Heart right ventricle (tissue), 16 donors: ENCODE results near the gene ADGRD1. TPM values are rescaled to one million over a fixed set of nuclear protein-coding genes. Genes with fewer than 3 reads are reported as not detected.

ENCODE experiments used
- ATAC-seq, 8 donors: fragments of 200-7000 bp; cut with Tn5 transposase; one replicate each; pipeline ENCODE4 v1.9.1; 2020; ENCODE audit warnings: mild to moderate bottlenecking in 8 of 8, moderate library complexity in 8 of 8, moderate number of reproducible peaks in 1 of 8
- DNase-seq, 2 donors: peaks; one replicate each; pipeline ENCODE4 v3.0.0-alpha.2; 2020
- H3K27ac ChIP-seq, 10 donors: fragments of 200-600 bp; sonication (generic) in 2 of 10; one replicate each; pipeline versions ENCODE4 v1.5.0 to v1.8.0; 2020 to 2022; ENCODE audit warnings: mild to moderate bottlenecking in 3 of 10
- H3K27me3 ChIP-seq, 7 donors: fragments of 200-600 bp; one replicate each; pipeline ENCODE4 v1.8.0; 2021 to 2022; ENCODE audit warnings: mild to moderate bottlenecking in 2 of 7
- H3K36me3 ChIP-seq, 9 donors: fragments of 200-600 bp; sonication (generic) in 1 of 9; one replicate each; pipeline versions ENCODE4 v1.5.0 to v1.8.0; 2020 to 2022; ENCODE audit warnings: mild to moderate bottlenecking in 2 of 9
- H3K4me1 ChIP-seq, 9 donors: fragments of 200-600 bp; sonication (generic) in 1 of 9; one replicate each; pipeline versions ENCODE4 v1.5.0 to v1.8.0; 2020 to 2022; ENCODE audit warnings: mild to moderate bottlenecking in 4 of 9
- H3K4me3 ChIP-seq, 10 donors: fragments of 200-600 bp; sonication (generic) in 2 of 10; one replicate each; pipeline versions ENCODE4 v1.5.0 to v1.8.0; 2020 to 2022; ENCODE audit warnings: mild to moderate bottlenecking in 7 of 10, moderate library complexity in 2 of 10
- H3K9me3 ChIP-seq, 11 donors: fragments of 200-600 bp in 10 of 11; sonication (generic) in 2 of 11; one replicate each; pipeline versions ENCODE4 v1.5.0 to v1.8.0; 2013 to 2022; ENCODE audit warnings: mild to moderate bottlenecking in 2 of 11, control low read depth in 1 of 11, moderate library complexity in 1 of 11
- CTCF ChIP-seq, 9 donors: fragments of 200-600 bp; sonication (generic) in 2 of 9; IDR thresholded peaks; one replicate each; pipeline versions ENCODE4 v1.5.0 to v1.8.0; 2021 to 2022; ENCODE audit warnings: antibody characterized with exemption in 9 of 9, mild to moderate bottlenecking in 5 of 9, moderate library complexity in 1 of 9
- WGBS, 2 donors: extraction: QIAGEN DNeasy Blood & Tissue Kit; methylation state at CpG; one replicate each; pipeline ENCODE4 v1.1.7; 2013; ENCODE audit warnings: inconsistent platforms in 1 of 2; 5-methylcytosine and 5-hydroxymethylcytosine counted together
- intact Hi-C, 10 donors: fragments of 100-400 bp; cut with DNase I; formaldehyde crosslinking; loops; one replicate each; pipeline versions ENCODE4 v1.11.1 to v1.14.2; 2022
- polyA plus RNA-seq, 2 donors: library from polyadenylated mRNA; stranded (reverse); fragments of 200-250 nt; gene quantifications; one replicate each; pipeline ENCODE4 v1.2.3, GENCODE V29; 2013
- total RNA-seq, 10 donors: library from RNA; stranded (reverse); fragmentation: NEBNext Ultra II Directional in 3 of 10; extraction: Animal tissue kit (Norgen Biotek cat#: 25700) in 3 of 10; gene quantifications; one replicate each; pipeline versions ENCODE4 v1.2.1 to v1.2.4, GENCODE V29; 2021 to 2023
- donor health status: Arrhythmogenic right ventricular cardiomyopathy.
- donor health status: ischemic (EF 13 %, LVEDD 7.1; RV severe dilation, severe dysfunction).
- donor health status: healthy with polysubstance abuse.
- donor health status: DM: no; HTN: yes; CAD: no.
- donor health status: DM: no; HTN: no; CAD: no.
- donor health status: ischemic (EF 25% LVEDD 6.9; RV normal size, moderate dysfunction).
- donor health status: ischemic (EF 25% LVEDD 5.7; RV mildly dilated, moderate dysfunction).
- donor health status: healthy.
- donor health status: DM: yes; HTN: yes; CAD: no.
- donor health status: Ischemic cardiomyopathy.
- donor health status: ischemic (EF 35%, LVEDD 5.7; RV mildly dilated, moderate dysfunction).
- donor health status: nonischemic (EF 11% LVEDD 7.7; RV severe dilation, severe dysfunction).
- donor health status: DM: yes; HTN: yes; CAD: no.
- donor health status: PGD.
- donor health status: ischemic (EF 29% LVEDD 5.4; RV normal size, mild dysfunction).
- donor health status: nonischemic (EF 23%, LVEDD 6.1; RV moderate dilation, normal function).

The ADGRD1 gene
- total and polyA plus RNA-seq, 12 donors, result 16.8 to 157 (median 69.7) TPM

DNA sequence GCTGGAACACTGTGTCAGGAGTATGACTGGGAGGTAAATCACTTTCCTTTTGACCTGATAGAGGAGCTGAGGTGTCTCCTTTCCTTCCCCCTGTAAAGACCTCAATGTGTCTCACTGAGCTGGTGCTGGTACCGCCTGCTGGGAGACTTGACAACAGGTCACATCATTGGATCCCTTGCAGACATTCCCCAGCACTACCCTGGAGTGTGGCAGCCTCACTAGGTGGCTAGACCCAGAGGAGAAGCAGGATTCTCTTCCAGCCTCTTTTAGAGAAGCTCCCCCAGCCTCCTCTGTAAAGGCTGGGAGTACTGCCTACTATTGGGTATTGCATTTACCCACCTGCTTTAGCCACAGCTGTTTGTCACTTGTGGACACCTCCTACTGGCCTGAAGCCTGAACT, 223.9 kb downstream of the ADGRD1 start:
- no peaks in the 10 kb centered on the region for H3K4me1 ChIP-seq
- ATAC-seq (no peak), DNase-seq (no peak)
- 88 to 89% methylated on average over 1 of the region's 1 CpG for WGBS, 2 donors
- no peak for TF ChIP-seq CTCF (IDR thresholded peaks at IDR 0.05)
- peaks cover 0 to 14% (median 5%) of the 10 kb centered on the region in 7 donors for H3K27me3 ChIP-seq
- peaks cover 0 to 39% (median 10%) of the 10 kb centered on the region in 11 donors for H3K9me3 ChIP-seq
- H3K27ac ChIP-seq, result no peak overlapping the region
- intact Hi-C loops, result no loop called here
- no peaks in the 10 kb centered on the region for H3K36me3 ChIP-seq
- no peak overlapping the region for H3K4me3 ChIP-seq

DNA sequence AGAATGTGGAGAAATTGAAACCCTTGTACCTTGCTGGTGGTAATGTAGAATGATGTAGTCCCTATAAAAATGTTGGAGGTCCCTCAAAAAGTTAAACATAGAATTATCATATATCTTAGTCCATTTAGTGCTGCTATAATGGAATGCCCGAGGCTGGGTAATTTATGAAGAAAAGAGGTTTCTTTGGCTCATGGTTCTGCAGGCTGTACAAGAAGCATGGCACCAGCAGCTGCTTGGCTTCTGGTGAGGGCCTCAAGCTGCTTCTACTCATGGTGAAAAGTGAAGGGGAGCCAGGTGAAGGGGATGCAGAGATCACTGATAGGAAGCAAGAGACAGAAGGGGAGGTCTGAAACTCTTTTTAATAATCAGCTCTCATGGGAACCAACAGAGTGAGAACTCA, 233.9 kb downstream of the ADGRD1 start:
- 77 to 82% methylated on average over 1 of the region's 1 CpG for WGBS, 2 donors
- TF ChIP-seq CTCF (IDR thresholded peaks at IDR 0.05), result no peak
- ATAC-seq (no peak), DNase-seq (no peak)
- Histone ChIP-seq H3K9me3 (peaks cover 0 to 14% (median 0%) of the 10 kb centered on the region in 11 donors), H3K36me3 (no peaks in the 10 kb centered on the region), H3K27me3 (peaks cover 0 to 1% (median 0%) of the 10 kb centered on the region in 7 donors), H3K4me3 (no peak overlapping the region), H3K27ac (no peak overlapping the region), H3K4me1 (no peaks in the 10 kb centered on the region)
- intact Hi-C loops, result no loop called here

GRCh38 chr12:131188131-131189050, 234.7 kb downstream of the ADGRD1 start:
- Histone ChIP-seq H3K36me3 (no peaks in the 10 kb centered on the region), H3K4me3 (no peak overlapping the region), H3K4me1 (no peaks in the 10 kb centered on the region), H3K27me3 (peaks cover 0 to 5% (median 0%) of the 10 kb centered on the region in 7 donors), H3K27ac (no peak overlapping the region), H3K9me3 (peaks cover 0 to 13% (median 0%) of the 10 kb centered on the region in 11 donors)
- ATAC-seq (no peak), DNase-seq (no peak)
- TF ChIP-seq CTCF (IDR thresholded peaks at IDR 0.05), result no peak
- intact Hi-C loops, result no loop called here
- 94 to 97% methylated on average over 6 of the region's 6 CpGs for WGBS, 2 donors

GRCh38 chr12:131189781-131190180, 236.1 kb downstream of the ADGRD1 start:
- H3K27ac ChIP-seq, result no peak overlapping the region
- H3K27me3 ChIP-seq, result peaks cover 0 to 8% (median 0%) of the 10 kb centered on the region in 7 donors
- peaks cover 0 to 2% (median 0%) of the 10 kb centered on the region in 11 donors for H3K9me3 ChIP-seq
- no peak for TF ChIP-seq CTCF (IDR thresholded peaks at IDR 0.05)
- no peaks in the 10 kb centered on the region for H3K36me3 ChIP-seq
- intact Hi-C loops, result no loop called here
- H3K4me1 ChIP-seq, result no peaks in the 10 kb centered on the region
- 76 to 89% methylated on average over 1 of the region's 1 CpG for WGBS, 2 donors
- DNase-seq, result no peak
- H3K4me3 ChIP-seq, result no peak overlapping the region
- ATAC-seq, result no peak
